GM12875 (cell line): ENCODE results near the gene RBM11.

Source experiments
- H3K4me3 ChIP-seq: one replicate; pipeline ENCODE4 v1.5.1; 2011; ENCODE audit warnings: low read depth, low read length, control low read depth
- TF ChIP-seq, protein P1 (sequence below): IDR thresholded peaks from 2 replicates; pipeline ENCODE4 v1.5.1; 2011; ENCODE audit warnings: low read depth, mild to moderate bottlenecking, control low read depth, inconsistent platforms, low read length, moderate library complexity, borderline replicate concordance; ENCODE audit not compliant: insufficient read depth

Gene RBM11

DNA sequence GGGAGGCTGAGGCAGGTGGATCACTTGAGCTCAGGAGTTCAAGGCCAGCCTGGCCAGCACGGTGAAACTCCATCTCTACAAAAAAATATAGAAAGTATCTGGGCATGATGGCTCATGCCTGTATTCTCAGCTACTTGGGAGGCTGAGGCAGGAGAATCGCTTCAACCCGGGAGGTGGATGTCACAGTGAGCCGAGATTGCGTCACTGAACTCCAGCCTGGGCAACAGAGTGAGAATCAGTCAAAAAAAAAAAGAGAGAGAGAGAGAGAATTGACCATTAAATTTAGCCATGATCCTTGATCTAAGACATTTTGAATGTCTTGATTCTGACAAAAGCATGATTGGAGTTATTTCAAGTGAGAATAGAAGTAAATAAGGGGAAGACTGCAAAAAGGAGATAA, 19.1 kb downstream of the RBM11 start:
- H3K4me3 ChIP-seq: no peak overlapping the region
- TF ChIP-seq, protein P1, sequence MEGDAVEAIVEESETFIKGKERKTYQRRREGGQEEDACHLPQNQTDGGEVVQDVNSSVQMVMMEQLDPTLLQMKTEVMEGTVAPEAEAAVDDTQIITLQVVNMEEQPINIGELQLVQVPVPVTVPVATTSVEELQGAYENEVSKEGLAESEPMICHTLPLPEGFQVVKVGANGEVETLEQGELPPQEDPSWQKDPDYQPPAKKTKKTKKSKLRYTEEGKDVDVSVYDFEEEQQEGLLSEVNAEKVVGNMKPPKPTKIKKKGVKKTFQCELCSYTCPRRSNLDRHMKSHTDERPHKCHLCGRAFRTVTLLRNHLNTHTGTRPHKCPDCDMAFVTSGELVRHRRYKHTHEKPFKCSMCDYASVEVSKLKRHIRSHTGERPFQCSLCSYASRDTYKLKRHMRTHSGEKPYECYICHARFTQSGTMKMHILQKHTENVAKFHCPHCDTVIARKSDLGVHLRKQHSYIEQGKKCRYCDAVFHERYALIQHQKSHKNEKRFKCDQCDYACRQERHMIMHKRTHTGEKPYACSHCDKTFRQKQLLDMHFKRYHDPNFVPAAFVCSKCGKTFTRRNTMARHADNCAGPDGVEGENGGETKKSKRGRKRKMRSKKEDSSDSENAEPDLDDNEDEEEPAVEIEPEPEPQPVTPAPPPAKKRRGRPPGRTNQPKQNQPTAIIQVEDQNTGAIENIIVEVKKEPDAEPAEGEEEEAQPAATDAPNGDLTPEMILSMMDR: no peak

DNA sequence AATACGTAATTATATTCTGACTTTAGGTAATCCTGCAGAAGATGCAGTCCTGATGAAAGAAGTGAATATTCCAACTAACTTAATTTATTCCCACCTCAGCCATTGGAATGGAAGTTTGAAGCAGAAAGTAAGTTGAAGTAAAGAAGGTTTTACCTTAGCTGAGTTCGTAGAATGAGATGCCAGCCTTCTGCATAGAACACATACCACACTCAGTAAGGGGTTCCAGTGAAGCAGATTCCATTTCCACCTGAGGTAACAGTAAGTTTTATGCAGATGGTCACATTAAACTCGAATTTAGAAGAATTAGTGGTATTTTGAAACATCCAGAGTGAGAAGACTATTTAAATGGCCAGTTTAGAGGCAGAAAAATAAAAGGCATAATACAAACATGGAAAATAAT, 20.2 kb downstream of the RBM11 start:
- TF ChIP-seq, protein P1: no peak
- no peak overlapping the region for H3K4me3 ChIP-seq

DNA sequence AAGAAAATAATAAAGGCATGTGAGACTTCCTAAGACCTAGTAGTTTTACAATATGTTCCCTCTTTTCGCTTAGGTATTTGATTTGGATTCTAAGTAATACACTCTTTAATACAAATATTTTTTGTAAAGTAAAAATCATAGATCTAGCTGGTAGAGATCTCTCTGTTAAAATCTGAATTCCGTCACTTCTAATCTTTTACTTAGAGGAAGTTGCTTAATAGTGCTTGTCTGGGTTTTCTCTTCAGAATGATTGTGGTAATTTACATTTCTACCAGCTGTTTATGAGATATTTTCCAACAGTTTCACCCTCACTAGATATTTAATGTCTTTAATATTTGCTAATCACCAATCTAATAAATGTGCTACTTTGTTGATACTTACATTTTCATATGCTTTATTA, 23.3 kb downstream of the RBM11 start:
- TF ChIP-seq, protein P1: no peak
- H3K4me3 ChIP-seq: no peak overlapping the region

DNA sequence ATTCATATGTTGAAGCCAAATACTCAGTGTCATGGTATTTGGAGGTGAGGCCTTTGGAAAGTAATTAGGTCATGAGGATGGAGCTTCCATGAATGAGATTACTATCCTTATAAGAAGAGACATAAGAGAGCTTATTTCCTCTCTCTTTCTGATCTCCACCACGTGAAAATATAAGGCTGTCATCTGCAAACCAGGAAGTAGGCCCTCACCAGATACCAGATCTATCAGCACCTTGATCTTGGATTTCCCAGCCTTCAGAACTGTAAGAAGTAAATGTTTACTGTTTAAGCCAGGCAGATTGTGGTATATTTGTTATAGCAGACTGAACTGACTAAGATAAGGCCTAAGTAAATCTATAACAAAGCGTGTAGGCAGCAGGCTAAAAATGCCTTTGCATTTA, 25.3 kb downstream of the RBM11 start:
- no peak overlapping the region for H3K4me3 ChIP-seq
- TF ChIP-seq, protein P1: no peak

DNA sequence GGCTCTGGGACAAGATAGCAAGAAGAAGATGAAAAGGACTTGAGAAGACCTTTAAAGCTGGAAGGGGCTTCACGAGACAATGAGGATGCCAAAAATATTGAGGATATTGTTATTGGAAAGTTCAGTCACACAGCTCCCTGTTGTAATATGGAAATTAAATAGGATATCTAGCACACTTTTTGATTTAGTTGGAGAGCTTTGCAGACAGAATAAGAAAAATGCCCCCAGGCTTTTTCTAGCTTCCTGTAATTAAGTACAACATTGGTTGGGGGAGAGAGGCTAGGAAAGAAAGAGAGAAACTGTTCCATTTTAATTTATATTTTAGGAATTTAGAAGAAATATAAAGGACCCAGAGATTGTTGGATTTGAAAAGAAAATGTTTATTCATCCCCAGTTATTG, 27.5 kb downstream of the RBM11 start:
- TF ChIP-seq, protein P1: no peak

DNA sequence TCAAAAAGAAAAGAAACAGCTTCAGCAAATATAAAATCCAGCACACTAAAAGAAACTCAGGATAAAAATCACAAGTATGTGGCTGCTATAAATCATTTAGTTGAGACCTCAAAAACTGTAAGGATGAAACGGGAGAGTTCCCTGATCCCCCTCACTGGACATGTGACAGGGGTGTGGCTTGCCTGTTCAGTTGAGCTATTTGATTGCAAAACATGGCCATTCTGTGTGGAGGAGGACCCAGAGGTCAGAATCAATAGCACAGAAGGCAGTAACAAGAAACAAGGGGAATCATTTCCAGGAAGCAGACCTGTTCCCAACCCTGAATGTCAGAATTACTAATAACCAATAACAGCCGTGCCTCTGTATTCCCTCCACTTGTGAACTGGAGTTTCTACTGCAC, 27.9 kb downstream of the RBM11 start:
- TF ChIP-seq, protein P1: no peak
- H3K4me3 ChIP-seq: no peak overlapping the region

More for the DNA sequence above, 27.5 kb downstream of the RBM11 start:
- no peak overlapping the region for H3K4me3 ChIP-seq

DNA sequence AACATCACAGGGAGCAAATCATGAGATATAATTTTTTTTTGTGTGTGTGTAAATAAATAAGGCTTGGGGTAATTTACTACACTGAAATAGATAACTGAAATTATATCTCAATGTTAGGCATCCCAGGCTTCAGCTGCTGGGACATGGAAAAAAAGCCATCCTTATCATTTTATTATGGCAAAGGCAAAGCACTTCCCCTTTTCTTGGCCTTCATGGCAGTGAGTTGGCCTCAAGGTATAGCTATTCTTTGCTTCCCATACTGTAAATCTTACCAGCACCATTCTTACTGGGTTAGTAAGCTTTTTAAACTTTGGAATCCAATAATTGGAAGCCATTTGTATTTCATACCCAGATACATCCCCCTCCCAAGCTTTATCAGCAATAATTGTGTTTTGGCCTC, 29.0 kb downstream of the RBM11 start:
- TF ChIP-seq, protein P1: no peak
- no peak overlapping the region for H3K4me3 ChIP-seq
